NCI-H460 (cell line): ENCODE measurements around the gene PSEN1. TPM values are rescaled to one million over a fixed set of nuclear protein-coding genes. Genes with fewer than 3 reads are reported as not detected.
A peak's percentile ranks its signal among the peaks of the same experiment; 100 is the strongest.

Experiments used
- DNase-seq: peaks from one replicate; pipeline ENCODE4 v3.0.0-alpha.2; 2016; ENCODE audit warnings: low read depth; ENCODE audit errors: extremely low read depth
- total RNA-seq: library from RNA; depleted of rRNA; stranded (reverse); fragments of >200 nt; shearing (Covaris generic); gene quantifications from 2 replicates; pipeline ENCODE4 v1.2.3, GENCODE V29; 2014

Gene PSEN1
- total RNA-seq, 1 experiment from 2014 or later: 48.2 TPM

- DNase-seq: no peak
Measured at GRCh38 chr14:73211251-73212040, 75.1 kb downstream of the PSEN1 start.

- DNase-seq: no peak
Measured at GRCh38 chr14:73216030-73216429, 79.7 kb downstream of the PSEN1 start.

- no peak for DNase-seq
Measured at GRCh38 chr14:73217411-73217810, 81.1 kb downstream of the PSEN1 start.

GRCh38 chr14:73220061-73220460 lies 83.8 kb downstream of the PSEN1 start:
- no peak for DNase-seq

GRCh38 chr14:73220634-73221033 lies 84.3 kb downstream of the PSEN1 start:
- no peak for DNase-seq

GRCh38 chr14:73221945-73222344 lies 85.6 kb downstream of the PSEN1 start:
- DNase-seq: no peak

- no peak for DNase-seq
Measured at GRCh38 chr14:73223049-73223448, 86.7 kb downstream of the PSEN1 start.

GRCh38 chr14:73225496-73225895 lies 89.2 kb downstream of the PSEN1 start:
- no peak for DNase-seq

GRCh38 chr14:73227812-73228781 lies 91.8 kb downstream of the PSEN1 start:
- no peak for DNase-seq

- DNase-seq: no peak
Measured at GRCh38 chr14:73230051-73230450, 93.7 kb downstream of the PSEN1 start.

GRCh38 chr14:73231981-73232851 lies 95.9 kb downstream of the PSEN1 start:
- DNase-seq: peak; percentile 14

- no peak for DNase-seq
Measured at GRCh38 chr14:73232984-73233383, 96.7 kb downstream of the PSEN1 start.

GRCh38 chr14:73233564-73233963 lies 97.3 kb downstream of the PSEN1 start:
- DNase-seq: no peak

- no peak for DNase-seq
Measured at GRCh38 chr14:73234029-73234428, 97.7 kb downstream of the PSEN1 start.

- DNase-seq: no peak
Measured at GRCh38 chr14:73234586-73235394, 98.5 kb downstream of the PSEN1 start.

- no peak for DNase-seq
Measured at GRCh38 chr14:73235531-73236155, 99.3 kb downstream of the PSEN1 start.

GRCh38 chr14:73236157-73236556 lies 99.8 kb downstream of the PSEN1 start:
- DNase-seq: no peak

GRCh38 chr14:73236752-73237218 lies 100.5 kb downstream of the PSEN1 start:
- DNase-seq: no peak

- DNase-seq: peak; percentile 9
Measured at GRCh38 chr14:73237219-73237785, 101.0 kb downstream of the PSEN1 start, which contains the start of gene PAPLN. Gene PAPLN (plus strand): TSS chr14:73237506. CDS start chr14:73239779, 2,273 bp downstream.
